HG02973 (cell line): ENCODE measurements around the gene GRIK2.

Source experiments
- ATAC-seq: cut with Tn5 transposase; IDR thresholded peaks from one replicate; pipeline ENCODE4 v1.9.1; 2021; ENCODE audit warnings: moderate library complexity; ENCODE audit not compliant: unreplicated experiment

The GRIK2 gene

GRCh38 chr6:101454106-101454676 lies 60.7 kb downstream of the GRIK2 start:
- no peak for ATAC-seq

- no peak for ATAC-seq
These were observed 64.8 kb downstream of the GRIK2 start for GRCh38 chr6:101458336-101458735.

- ATAC-seq = no peak
These were observed 65.3 kb downstream of the GRIK2 start for GRCh38 chr6:101458826-101459225.

- no peak for ATAC-seq
These were observed 69.1 kb downstream of the GRIK2 start for GRCh38 chr6:101462576-101462975.

GRCh38 chr6:101465863-101466262 lies 72.4 kb downstream of the GRIK2 start:
- no peak for ATAC-seq

- ATAC-seq = no peak
These were observed 83.9 kb downstream of the GRIK2 start for GRCh38 chr6:101477436-101477835.

GRCh38 chr6:101478891-101479290 lies 85.4 kb downstream of the GRIK2 start:
- no peak for ATAC-seq

GRCh38 chr6:101482606-101483005 lies 89.1 kb downstream of the GRIK2 start:
- no peak for ATAC-seq

GRCh38 chr6:101484781-101485180 lies 91.3 kb downstream of the GRIK2 start:
- no peak for ATAC-seq

- ATAC-seq = no peak
These were observed 92.6 kb downstream of the GRIK2 start for GRCh38 chr6:101486124-101486523.

- ATAC-seq = no peak
These were observed 93.2 kb downstream of the GRIK2 start for GRCh38 chr6:101486726-101487125.

GRCh38 chr6:101489456-101489855 lies 95.9 kb downstream of the GRIK2 start:
- ATAC-seq = no peak

- ATAC-seq = no peak
These were observed 97.3 kb downstream of the GRIK2 start for GRCh38 chr6:101490857-101491256.

- no peak for ATAC-seq
These were observed 109.3 kb downstream of the GRIK2 start for GRCh38 chr6:101502818-101503217.

GRCh38 chr6:101509536-101509935 lies 116.0 kb downstream of the GRIK2 start:
- ATAC-seq = no peak

GRCh38 chr6:101513181-101513580 lies 119.7 kb downstream of the GRIK2 start:
- ATAC-seq = no peak

GRCh38 chr6:101516578-101516977 lies 123.1 kb downstream of the GRIK2 start:
- ATAC-seq = no peak

GRCh38 chr6:101517632-101518031 lies 124.1 kb downstream of the GRIK2 start:
- peak; percentile 84 for ATAC-seq

GRCh38 chr6:101522254-101522653 lies 128.7 kb downstream of the GRIK2 start:
- no peak for ATAC-seq

- no peak for ATAC-seq
These were observed 134.0 kb downstream of the GRIK2 start for GRCh38 chr6:101527467-101527866.

- ATAC-seq = no peak
These were observed 135.3 kb downstream of the GRIK2 start for GRCh38 chr6:101528801-101529200.

- no peak for ATAC-seq
These were observed 138.0 kb downstream of the GRIK2 start for GRCh38 chr6:101531538-101531937.

GRCh38 chr6:101534386-101534785 lies 140.9 kb downstream of the GRIK2 start:
- ATAC-seq = no peak
